Loucy (cell line): Measurements from ENCODE around the gene ZDHHC12.
A peak's percentile ranks its signal among the peaks of the same experiment; 100 is the strongest.

ENCODE experiments used
- H2AFZ ChIP-seq: fragments of 200-600 bp; sonication (generic); 2 replicates; pipeline ENCODE4 v1.6.0; 2016; ENCODE audit warnings: antibody characterized with exemption, mild to moderate bottlenecking, low read length, moderate library complexity
- H3F3A ChIP-seq: fragments of 200-600 bp; 2 replicates; pipeline ENCODE4 v1.6.0; 2016; ENCODE audit warnings: antibody characterized with exemption, low read depth, mild to moderate bottlenecking
- H3K27me3 ChIP-seq: fragments of 200-600 bp; sonication (generic); 2 replicates; pipeline ENCODE4 v1.6.1; 2014; ENCODE audit warnings: low read length, mild to moderate bottlenecking; ENCODE audit not compliant: insufficient read depth, poor library complexity, severe bottlenecking
- H3K36me3 ChIP-seq: fragments of 200-600 bp; sonication (generic); 2 replicates; pipeline ENCODE4 v1.6.1; 2016; ENCODE audit warnings: low read length; ENCODE audit not compliant: insufficient read depth
- H3K4me1 ChIP-seq: fragments of 200-600 bp; sonication (generic); 2 replicates; pipeline ENCODE4 v1.5.1; 2014; ENCODE audit warnings: low read length, mild to moderate bottlenecking; ENCODE audit not compliant: insufficient read depth, poor library complexity, severe bottlenecking
- H3K4me2 ChIP-seq: fragments of 200-600 bp; sonication (generic); 2 replicates; pipeline ENCODE4 v1.6.0; 2014; ENCODE audit warnings: antibody characterized with exemption, low read length, low read depth, mild to moderate bottlenecking; ENCODE audit not compliant: poor library complexity, severe bottlenecking
- H3K4me3 ChIP-seq: fragments of 200-600 bp; sonication (generic); 2 replicates; pipeline ENCODE4 v1.5.1; 2014; ENCODE audit warnings: low read length, mild to moderate bottlenecking, mixed read lengths; ENCODE audit not compliant: poor library complexity, severe bottlenecking
- H3K79me2 ChIP-seq: fragments of 200-600 bp; sonication (generic); 2 replicates; pipeline ENCODE4 v1.6.1; 2014; ENCODE audit warnings: low read length; ENCODE audit not compliant: insufficient read depth
- H3K9ac ChIP-seq: fragments of 200-600 bp; sonication (generic); 2 replicates; pipeline ENCODE4 v1.6.0; 2014; ENCODE audit warnings: mild to moderate bottlenecking, low read depth, low read length, moderate library complexity; ENCODE audit not compliant: poor library complexity, severe bottlenecking
- H3K9me2 ChIP-seq: fragments of 200-600 bp; sonication (generic); replicated peaks from 2 replicates; pipeline ENCODE4 v1.6.1; 2016; ENCODE audit warnings: low read depth, low read length, mixed read lengths
- H3K9me3 ChIP-seq: fragments of 200-600 bp; sonication (generic); 2 replicates; pipeline ENCODE4 v1.6.1; 2014; ENCODE audit warnings: mild to moderate bottlenecking, antibody characterized with exemption, low read length, low read depth; ENCODE audit not compliant: insufficient read depth
- H4K20me1 ChIP-seq: fragments of 200-600 bp; sonication (generic); 2 replicates; pipeline ENCODE4 v1.6.0; 2014; ENCODE audit warnings: antibody characterized with exemption, low read length, mild to moderate bottlenecking; ENCODE audit not compliant: insufficient read depth, poor library complexity, severe bottlenecking
- CTCF ChIP-seq: fragments of 200-600 bp; sonication (generic); conservative IDR thresholded peaks from 2 replicates; pipeline ENCODE4 v1.5.1; 2014; ENCODE audit warnings: mild to moderate bottlenecking, antibody characterized with exemption, low read length
- EZH2phosphoT487 ChIP-seq: fragments of 200-600 bp; IDR thresholded peaks from 2 replicates; pipeline ENCODE4 v1.6.1; 2018; ENCODE audit warnings: antibody characterized with exemption, mild to moderate bottlenecking, moderate library complexity, borderline replicate concordance

ZDHHC12 gene

GRCh38 chr9:128723866-128724743 lies at the start of gene ZDHHC12:
Gene ZDHHC12 (minus strand): TSS chr9:128724127. CDS start chr9:128724093, 34 bp downstream.
- Histone ChIP-seq H3K9me2 (no peaks in the 10 kb centered on the region), H3K9me3 (no peaks in the 10 kb centered on the region), H3K27me3 (no peaks in the 10 kb centered on the region), H3F3A (no peaks in the 10 kb centered on the region), H3K79me2 (peaks cover 15% of the 10 kb centered on the region), H3K4me2 (peak within 1 kb of the TSS; percentile 85), H4K20me1 (no peaks in the 10 kb centered on the region), H3K9ac (peak within 1 kb of the TSS; percentile 86), H3K36me3 (no peaks in the 10 kb centered on the region), H2AFZ (peak within 1 kb of the TSS; percentile 70; the same call in 1 of the 2 replicates), H3K4me1 (peaks cover 6% of the 10 kb centered on the region), H3K4me3 (peak within 1 kb of the TSS; percentile 85)
- no peak for TF ChIP-seq EZH2phosphoT487
- TF ChIP-seq CTCF: no peak

- H3K9me2 ChIP-seq: no peaks in the 10 kb centered on the region
- no peaks in the 10 kb centered on the region for H3K27me3 ChIP-seq
- H3K9me3 ChIP-seq: no peaks in the 10 kb centered on the region
- no peaks in the 10 kb centered on the region for H3F3A ChIP-seq
- peaks cover 4% of the 10 kb centered on the region for H3K4me1 ChIP-seq
- no peaks in the 10 kb centered on the region for H4K20me1 ChIP-seq
- no peak overlapping the region for H3K9ac ChIP-seq
- no peak overlapping the region for H3K4me3 ChIP-seq
- TF ChIP-seq EZH2phosphoT487: no peak
- TF ChIP-seq CTCF: no peak
- no peak overlapping the region for H3K4me2 ChIP-seq
- no peak overlapping the region for H2AFZ ChIP-seq
- no peaks in the 10 kb centered on the region for H3K36me3 ChIP-seq
- peaks cover 16% of the 10 kb centered on the region; the same call in 1 of the 2 replicates for H3K79me2 ChIP-seq
Measured at GRCh38 chr9:128773049-128773448, 49.1 kb upstream of the ZDHHC12 start.

- H3K4me1 ChIP-seq: peaks cover 4% of the 10 kb centered on the region
- no peaks in the 10 kb centered on the region for H3K27me3 ChIP-seq
- H3K36me3 ChIP-seq: no peaks in the 10 kb centered on the region
- H3K9me3 ChIP-seq: no peaks in the 10 kb centered on the region
- peak within 1 kb of the TSS; percentile 77 for H2AFZ ChIP-seq
- peaks cover 16% of the 10 kb centered on the region; the same call in 1 of the 2 replicates for H3K79me2 ChIP-seq
- H3K4me3 ChIP-seq: peak within 1 kb of the TSS; percentile 92
- no peaks in the 10 kb centered on the region for H4K20me1 ChIP-seq
- peak within 1 kb of the TSS; percentile 82 for H3K9ac ChIP-seq
- H3K9me2 ChIP-seq: no peaks in the 10 kb centered on the region
- peak within 1 kb of the TSS; percentile 80 for H3K4me2 ChIP-seq
- TF ChIP-seq EZH2phosphoT487 (no peak), CTCF (no peak)
- H3F3A ChIP-seq: no peaks in the 10 kb centered on the region
Measured at GRCh38 chr9:128771745-128772519, 48.0 kb upstream of the ZDHHC12 start, which contains the start of gene ZER1. Gene ZER1 (minus strand): TSS chr9:128771927. CDS start chr9:128755565, 16,362 bp downstream.
